Karpas-422 (cell line): ENCODE measurements around the gene FASTK. TPM values are rescaled to one million over a fixed set of nuclear protein-coding genes. Genes with fewer than 3 reads are reported as not detected.
A peak's percentile ranks its signal among the peaks of the same experiment; 100 is the strongest.

ENCODE experiments used
- DNase-seq: peaks from one replicate; pipeline ENCODE4 v3.0.0-alpha.2; 2015
- H2AFZ ChIP-seq: fragments of 200-600 bp; sonication (generic); 2 replicates; pipeline ENCODE4 v1.6.1; 2014; ENCODE audit warnings: antibody characterized with exemption, low read length, mixed read lengths
- H3K27ac ChIP-seq: fragments of 200-600 bp; sonication (generic); 2 replicates; pipeline ENCODE4 v1.5.1; 2014; ENCODE audit warnings: mild to moderate bottlenecking, low read length, moderate library complexity
- H3K27me3 ChIP-seq: fragments of 200-600 bp; sonication (generic); 2 replicates; pipeline ENCODE4 v1.6.1; 2014; ENCODE audit warnings: low read length, mixed read lengths
- H3K36me3 ChIP-seq: fragments of 200-600 bp; sonication (generic); 2 replicates; pipeline ENCODE4 v1.6.1; 2014; ENCODE audit warnings: low read length, mixed read lengths; ENCODE audit not compliant: insufficient read depth
- H3K4me1 ChIP-seq: fragments of 200-600 bp; sonication (generic); 2 replicates; pipeline ENCODE4 v1.6.1; 2014; ENCODE audit warnings: mild to moderate bottlenecking, low read length, mixed read lengths
- H3K4me2 ChIP-seq: fragments of 200-600 bp; sonication (generic); 2 replicates; pipeline ENCODE4 v1.6.1; 2014; ENCODE audit warnings: low read length, low read depth, mild to moderate bottlenecking; ENCODE audit not compliant: poor library complexity, severe bottlenecking
- H3K4me3 ChIP-seq: fragments of 200-600 bp; sonication (generic); 2 replicates; pipeline ENCODE4 v1.5.1; 2014; ENCODE audit warnings: mild to moderate bottlenecking, antibody characterized with exemption, low read length, mixed read lengths
- H3K79me2 ChIP-seq: fragments of 200-600 bp; sonication (generic); 2 replicates; pipeline ENCODE4 v1.6.1; 2014; ENCODE audit warnings: mild to moderate bottlenecking, low read length, mixed read lengths
- H3K9ac ChIP-seq: fragments of 200-600 bp; sonication (generic); 2 replicates; pipeline ENCODE4 v1.6.0; 2014; ENCODE audit warnings: low read length
- H3K9me2 ChIP-seq: fragments of 200-600 bp; sonication (generic), shearing (Covaris generic); replicated peaks from 2 replicates; pipeline ENCODE4 v1.6.0; 2014; ENCODE audit warnings: mild to moderate bottlenecking, low read length, moderate library complexity; ENCODE audit not compliant: insufficient read depth
- H3K9me3 ChIP-seq: fragments of 300-700, 200-600 bp; sonication (generic); 2 replicates; pipeline ENCODE4 v1.6.1; 2014; ENCODE audit warnings: low read length, mixed read lengths
- H4K20me1 ChIP-seq: fragments of 200-600 bp; sonication (generic); 2 replicates; pipeline ENCODE4 v1.6.1; 2014; ENCODE audit warnings: mild to moderate bottlenecking, antibody characterized with exemption, low read length, low read depth; ENCODE audit not compliant: insufficient read depth
- total RNA-seq: library from RNA; depleted of rRNA; stranded (reverse); fragments of >200 nt; shearing (Covaris generic); gene quantifications from 2 replicates; pipeline ENCODE4 v1.2.3, GENCODE V29; 2014; ENCODE audit warnings: low replicate concordance

FASTK gene
- total RNA-seq, 1 experiment from 2014 or later = 48.8 TPM

DNA sequence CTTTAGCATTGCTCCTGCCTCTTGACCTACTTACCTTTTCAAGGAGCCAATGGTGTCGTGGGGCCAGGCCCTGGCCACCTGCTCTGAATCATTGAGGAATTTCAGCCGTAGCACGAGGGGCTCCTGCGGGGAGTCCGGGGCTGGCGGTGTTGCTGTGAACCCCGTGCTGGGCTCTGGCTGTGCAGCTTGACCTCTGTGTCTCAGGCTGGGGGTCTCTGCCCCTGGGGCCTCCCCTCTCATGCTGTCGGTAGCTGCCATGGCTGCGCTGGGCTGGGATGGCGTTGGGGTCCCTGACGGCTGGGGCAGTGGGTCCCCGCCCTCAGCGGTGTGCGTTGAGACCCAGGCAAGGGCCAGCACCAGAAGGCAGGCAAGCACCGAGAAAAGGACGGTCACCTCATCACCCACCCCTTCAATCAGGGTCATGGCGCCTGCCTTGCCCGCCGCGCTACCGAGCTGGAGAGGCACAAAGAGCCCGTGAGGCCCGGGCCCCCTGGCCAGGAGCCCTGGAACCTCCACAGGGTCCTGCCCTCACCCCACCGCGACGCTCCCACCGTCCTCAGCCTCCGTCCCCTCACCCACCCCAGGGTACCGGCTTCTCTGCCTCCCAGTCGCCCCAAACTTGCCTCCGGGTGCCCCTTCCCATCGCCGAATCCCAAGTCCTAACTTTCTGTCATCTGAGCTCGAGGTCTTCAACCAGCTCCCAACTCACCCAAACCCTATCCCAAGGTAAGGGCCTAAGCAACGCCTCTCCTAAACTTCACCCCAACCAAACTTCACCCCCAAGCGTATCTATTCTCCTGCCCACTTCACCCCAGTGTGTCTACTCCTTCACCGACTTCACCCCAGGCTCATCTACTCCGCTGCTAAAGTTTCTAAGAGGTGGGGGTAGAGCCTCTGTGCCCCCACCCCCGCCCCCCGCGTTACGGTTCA lies 1.8 kb upstream of the FASTK start:
- peak overlapping the region; percentile 85; the same call in 1 of the 2 replicates for H2AFZ ChIP-seq
- peak overlapping the region; percentile 94 for H3K9ac ChIP-seq
- peaks cover 45% of the 10 kb centered on the region for H3K4me1 ChIP-seq
- peak overlapping the region; percentile 93 for H3K4me3 ChIP-seq
- H4K20me1 ChIP-seq = peaks cover 4% of the 10 kb centered on the region; the same call in 1 of the 2 replicates
- no peak for DNase-seq
- peak overlapping the region; percentile 77 for H3K4me2 ChIP-seq
- no peaks in the 10 kb centered on the region for H3K27me3 ChIP-seq
- H3K9me2 ChIP-seq = no peaks in the 10 kb centered on the region
- H3K36me3 ChIP-seq = no peaks in the 10 kb centered on the region; the same call in 1 of the 2 replicates
- no peaks in the 10 kb centered on the region for H3K9me3 ChIP-seq
- H3K79me2 ChIP-seq = peaks cover 41% of the 10 kb centered on the region
- H3K27ac ChIP-seq = peak overlapping the region; percentile 63

GRCh38 chr7:151081170-151082101 lies 827 bp upstream of the FASTK start:
- H3K9me2 ChIP-seq = no peaks in the 10 kb centered on the region
- no peaks in the 10 kb centered on the region for H3K9me3 ChIP-seq
- H3K27me3 ChIP-seq = no peaks in the 10 kb centered on the region
- H3K79me2 ChIP-seq = peaks cover 41% of the 10 kb centered on the region
- peaks cover 4% of the 10 kb centered on the region; the same call in 1 of the 2 replicates for H4K20me1 ChIP-seq
- H3K4me2 ChIP-seq = peak overlapping the region; percentile 77
- no peak overlapping the region for H2AFZ ChIP-seq
- H3K4me1 ChIP-seq = peaks cover 45% of the 10 kb centered on the region
- H3K4me3 ChIP-seq = peak overlapping the region; percentile 93; the same call in 1 of the 2 replicates
- H3K36me3 ChIP-seq = peaks cover 2% of the 10 kb centered on the region; the same call in 1 of the 2 replicates
- no peak for DNase-seq
- H3K9ac ChIP-seq = peak overlapping the region; percentile 94
- no peak overlapping the region for H3K27ac ChIP-seq

DNA sequence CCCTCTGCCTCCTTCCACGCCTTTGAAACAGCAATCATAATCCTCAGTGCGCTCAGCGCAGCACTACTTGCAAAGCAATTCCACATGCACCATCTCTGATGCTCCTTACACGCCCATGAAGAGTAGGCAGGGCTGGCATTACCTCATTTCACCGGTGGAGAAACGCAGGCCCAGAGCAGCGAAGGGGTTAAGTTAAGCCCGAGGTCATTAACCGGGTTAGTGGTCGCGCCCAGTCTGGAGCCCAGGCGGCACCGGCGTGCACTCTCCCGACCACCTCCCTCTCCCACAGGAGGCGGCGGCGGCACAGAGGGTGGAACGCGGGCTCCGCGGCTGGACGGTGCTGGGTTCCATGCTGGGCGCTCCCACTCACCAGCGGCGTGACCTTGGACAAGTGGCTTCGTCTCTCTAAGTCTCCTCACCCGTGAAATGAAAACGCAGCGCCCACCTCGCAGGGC lies 515 bp downstream of the FASTK start:
- DNase-seq = peak; percentile 55
- no peaks in the 10 kb centered on the region for H3K9me3 ChIP-seq
- peak overlapping the region; percentile 94 for H3K9ac ChIP-seq
- no peaks in the 10 kb centered on the region for H3K27me3 ChIP-seq
- peak overlapping the region; percentile 77 for H3K4me2 ChIP-seq
- H3K36me3 ChIP-seq = peaks cover 2% of the 10 kb centered on the region
- H3K4me3 ChIP-seq = peak overlapping the region; percentile 93
- peaks cover 41% of the 10 kb centered on the region for H3K79me2 ChIP-seq
- no peak overlapping the region; the same call in 1 of the 2 replicates for H2AFZ ChIP-seq
- H3K9me2 ChIP-seq = no peaks in the 10 kb centered on the region
- peak overlapping the region; percentile 51; the same call in 1 of the 2 replicates for H3K27ac ChIP-seq
- peaks cover 4% of the 10 kb centered on the region; the same call in 1 of the 2 replicates for H4K20me1 ChIP-seq
- H3K4me1 ChIP-seq = peaks cover 43% of the 10 kb centered on the region

- H3K27ac ChIP-seq = no peak overlapping the region
- H3K79me2 ChIP-seq = peaks cover 41% of the 10 kb centered on the region
- H3K9ac ChIP-seq = peak overlapping the region; percentile 94
- no peaks in the 10 kb centered on the region for H3K9me2 ChIP-seq
- H3K36me3 ChIP-seq = peaks cover 2% of the 10 kb centered on the region
- peaks cover 4% of the 10 kb centered on the region; the same call in 1 of the 2 replicates for H4K20me1 ChIP-seq
- H3K4me2 ChIP-seq = peak overlapping the region; percentile 77
- peak overlapping the region; percentile 93 for H3K4me3 ChIP-seq
- no peaks in the 10 kb centered on the region for H3K9me3 ChIP-seq
- H3K27me3 ChIP-seq = no peaks in the 10 kb centered on the region
- peaks cover 39% of the 10 kb centered on the region for H3K4me1 ChIP-seq
- H2AFZ ChIP-seq = no peak overlapping the region
- no peak for DNase-seq
Measured at GRCh38 chr7:151079199-151079910, 1.3 kb downstream of the FASTK start.

DNA sequence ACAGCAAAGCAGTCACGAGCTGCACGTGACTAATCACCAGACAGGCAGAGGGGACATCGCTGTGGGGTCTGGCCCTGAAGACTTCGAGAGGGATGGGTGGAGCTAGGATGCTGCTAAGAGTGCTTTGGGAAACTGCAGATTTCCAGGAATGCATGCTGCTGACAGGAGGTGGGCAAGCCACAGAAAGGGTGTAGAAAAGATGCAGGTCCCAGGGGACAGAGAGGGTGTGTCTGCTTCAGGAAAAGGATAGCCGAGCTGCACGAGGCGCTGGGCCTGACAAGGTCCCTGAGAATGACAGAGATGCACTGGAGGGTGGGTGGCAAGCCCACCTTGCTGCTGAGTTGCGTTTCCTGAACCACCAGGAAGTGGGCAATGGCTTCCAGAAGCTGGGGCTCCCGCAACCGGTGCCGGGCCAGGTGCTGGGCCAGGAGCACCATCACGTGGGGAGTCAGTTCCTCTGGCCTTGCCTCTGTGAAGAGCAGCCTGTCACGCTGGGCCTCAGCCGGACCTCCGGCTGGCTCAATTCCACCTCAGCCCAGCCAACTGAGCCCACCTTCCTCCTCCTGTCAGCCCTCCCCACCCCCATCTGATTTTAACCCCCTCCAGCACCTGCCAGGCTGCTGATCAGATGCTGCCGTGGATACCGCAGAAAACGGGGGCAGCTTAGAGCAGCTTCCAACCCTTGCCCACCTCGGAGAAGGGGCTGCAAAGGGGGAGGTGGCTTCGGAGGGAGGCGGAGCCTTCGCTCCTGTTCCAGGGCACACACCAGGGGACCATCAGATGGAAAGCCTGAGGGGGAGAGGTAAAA lies 2.2 kb downstream of the FASTK start:
- H3K79me2 ChIP-seq = peaks cover 41% of the 10 kb centered on the region
- H3K9ac ChIP-seq = 0 out of 2 replicates have a peak overlapping the region, but pooled peaks have one; percentile 94
- H3K9me2 ChIP-seq = no peaks in the 10 kb centered on the region
- no peak overlapping the region for H2AFZ ChIP-seq
- H3K4me2 ChIP-seq = peak overlapping the region; percentile 77
- no peaks in the 10 kb centered on the region for H3K9me3 ChIP-seq
- no peak overlapping the region for H3K27ac ChIP-seq
- no peaks in the 10 kb centered on the region for H3K27me3 ChIP-seq
- H3K4me1 ChIP-seq = peaks cover 32% of the 10 kb centered on the region
- no peak overlapping the region; the same call in 1 of the 2 replicates for H3K4me3 ChIP-seq
- peaks cover 2% of the 10 kb centered on the region for H3K36me3 ChIP-seq
- DNase-seq = peak; percentile 58
- peaks cover 4% of the 10 kb centered on the region; the same call in 1 of the 2 replicates for H4K20me1 ChIP-seq

DNA sequence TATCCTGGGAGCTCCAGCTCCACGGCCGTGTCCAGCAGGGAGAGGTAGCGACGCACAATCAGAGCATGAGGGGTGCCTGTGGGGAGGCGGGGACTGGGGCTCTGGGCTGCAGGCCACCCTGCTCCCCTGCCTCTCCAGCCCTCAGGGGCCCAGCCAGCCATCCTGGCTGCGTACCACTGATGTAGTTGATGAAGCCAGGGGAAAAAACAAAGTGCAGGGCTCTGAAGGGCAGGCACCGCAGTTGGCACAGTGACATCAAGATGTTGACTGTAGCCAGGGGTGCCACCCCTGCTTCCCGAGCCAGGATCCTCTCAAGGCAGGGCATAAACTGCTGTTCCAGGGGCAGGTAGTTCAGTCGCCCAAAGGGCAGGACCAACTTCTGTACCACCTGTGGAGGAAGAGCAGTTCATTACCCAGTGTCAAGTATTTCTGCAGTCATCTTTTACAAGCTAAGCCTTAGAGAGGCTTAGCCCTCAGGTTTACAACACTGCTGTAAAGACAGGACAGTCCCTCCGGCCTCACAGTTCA lies 2.8 kb downstream of the FASTK start:
- peaks cover 32% of the 10 kb centered on the region for H3K4me1 ChIP-seq
- no peak for DNase-seq
- H3K27me3 ChIP-seq = no peaks in the 10 kb centered on the region
- H2AFZ ChIP-seq = no peak overlapping the region
- no peak overlapping the region for H3K4me3 ChIP-seq
- H3K27ac ChIP-seq = no peak overlapping the region
- no peak overlapping the region for H3K9ac ChIP-seq
- H3K9me2 ChIP-seq = no peaks in the 10 kb centered on the region
- H4K20me1 ChIP-seq = peaks cover 4% of the 10 kb centered on the region; the same call in 1 of the 2 replicates
- H3K79me2 ChIP-seq = peaks cover 37% of the 10 kb centered on the region
- no peaks in the 10 kb centered on the region for H3K9me3 ChIP-seq
- H3K36me3 ChIP-seq = peaks cover 2% of the 10 kb centered on the region
- H3K4me2 ChIP-seq = no peak overlapping the region
